Esophagus squamous epithelium (tissue), 4 donors: Measurements from ENCODE around the gene TEAD1.

Experiments
- POLR2A ChIP-seq, 4 donors: fragments of 450-650 bp; IDR thresholded peaks; one replicate each; pipeline ENCODE4 v1.6.1; 2017; ENCODE audit warnings: antibody characterized with exemption in 4 of 4, mild to moderate bottlenecking in 4 of 4, moderate library complexity in 3 of 4
- TF ChIP-seq, protein P1 (sequence below), 6 experiments: fragments of 450-650 bp in 4 of 6; fragments of 200-600 bp in 2 of 6; sonication (generic) in 2 of 6; IDR thresholded peaks; one replicate each; pipeline ENCODE4 v1.5.1; 2016 to 2019; ENCODE audit warnings: antibody characterized with exemption in 6 of 6, mild to moderate bottlenecking in 4 of 6, moderate library complexity in 4 of 6

- no peak for TF ChIP-seq POLR2A (IDR thresholded peaks at IDR 0.05)
- TF ChIP-seq, protein P1, sequence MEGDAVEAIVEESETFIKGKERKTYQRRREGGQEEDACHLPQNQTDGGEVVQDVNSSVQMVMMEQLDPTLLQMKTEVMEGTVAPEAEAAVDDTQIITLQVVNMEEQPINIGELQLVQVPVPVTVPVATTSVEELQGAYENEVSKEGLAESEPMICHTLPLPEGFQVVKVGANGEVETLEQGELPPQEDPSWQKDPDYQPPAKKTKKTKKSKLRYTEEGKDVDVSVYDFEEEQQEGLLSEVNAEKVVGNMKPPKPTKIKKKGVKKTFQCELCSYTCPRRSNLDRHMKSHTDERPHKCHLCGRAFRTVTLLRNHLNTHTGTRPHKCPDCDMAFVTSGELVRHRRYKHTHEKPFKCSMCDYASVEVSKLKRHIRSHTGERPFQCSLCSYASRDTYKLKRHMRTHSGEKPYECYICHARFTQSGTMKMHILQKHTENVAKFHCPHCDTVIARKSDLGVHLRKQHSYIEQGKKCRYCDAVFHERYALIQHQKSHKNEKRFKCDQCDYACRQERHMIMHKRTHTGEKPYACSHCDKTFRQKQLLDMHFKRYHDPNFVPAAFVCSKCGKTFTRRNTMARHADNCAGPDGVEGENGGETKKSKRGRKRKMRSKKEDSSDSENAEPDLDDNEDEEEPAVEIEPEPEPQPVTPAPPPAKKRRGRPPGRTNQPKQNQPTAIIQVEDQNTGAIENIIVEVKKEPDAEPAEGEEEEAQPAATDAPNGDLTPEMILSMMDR (IDR thresholded peaks at IDR 0.05), result no peak
These were observed 62.8 kb downstream of the TEAD1 start for GRCh38 chr11:12737024-12737423.
